ENCODE results near the gene MRPL4.
"Not testable (repeated sequence)": the region's sequence is repeated elsewhere in the genome, so short reads cannot be mapped to it uniquely, and the experiment has no call there.

Gene MRPL4

DNA sequence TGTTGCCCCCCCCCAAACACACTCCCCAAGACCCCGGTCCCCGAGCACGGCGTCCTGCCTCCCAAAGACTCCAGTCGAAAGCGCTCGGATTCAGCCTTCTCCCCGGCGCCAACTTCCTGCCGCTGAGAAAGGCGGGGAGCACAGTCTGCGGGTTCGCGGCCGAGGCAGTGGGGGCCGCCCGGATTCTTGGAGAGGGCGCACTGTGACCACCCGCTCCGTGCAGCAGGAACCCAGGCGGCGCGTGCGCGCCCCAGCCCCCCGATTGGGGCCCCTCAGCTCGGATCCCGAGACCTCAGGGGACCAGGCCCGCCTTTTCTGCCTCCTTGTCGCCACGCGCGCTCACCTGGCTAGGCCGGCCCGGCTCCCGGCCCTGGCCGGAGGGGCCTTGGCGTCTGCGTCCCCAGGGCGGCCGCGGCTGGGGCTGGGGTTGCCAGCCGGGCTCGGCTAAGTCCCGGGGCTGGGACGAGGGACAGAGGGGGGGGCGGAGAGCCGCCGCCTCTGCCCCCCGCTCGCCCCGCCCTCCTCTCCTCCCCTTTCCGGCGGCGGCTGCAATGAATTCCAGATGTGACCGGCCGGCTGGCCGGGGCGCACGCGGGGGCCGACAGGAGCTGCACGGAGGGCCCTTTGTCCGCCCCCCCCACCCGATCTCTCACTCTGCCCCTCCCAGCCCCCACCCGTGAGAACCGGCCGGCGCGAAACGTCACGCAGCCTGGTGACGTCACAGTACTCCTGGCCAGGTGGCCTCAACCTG lies 21.0 kb upstream of the MRPL4 start, which contains the start of gene S1PR2:
Gene S1PR2, minus strand, starts transcription at position 471 of the 751 bp plus-strand sequence. CDS start 6,426 bp downstream, outside the sequence.
- DNase-seq: peak; percentile 76

GRCh38 chr19:10231612-10232228 lies 20.3 kb upstream of the MRPL4 start:
- no peak for DNase-seq

GRCh38 chr19:10233946-10234345 lies 18.1 kb upstream of the MRPL4 start:
- no peak for DNase-seq

GRCh38 chr19:10235003-10235402 lies 17.0 kb upstream of the MRPL4 start:
- no peak for DNase-seq

DNA sequence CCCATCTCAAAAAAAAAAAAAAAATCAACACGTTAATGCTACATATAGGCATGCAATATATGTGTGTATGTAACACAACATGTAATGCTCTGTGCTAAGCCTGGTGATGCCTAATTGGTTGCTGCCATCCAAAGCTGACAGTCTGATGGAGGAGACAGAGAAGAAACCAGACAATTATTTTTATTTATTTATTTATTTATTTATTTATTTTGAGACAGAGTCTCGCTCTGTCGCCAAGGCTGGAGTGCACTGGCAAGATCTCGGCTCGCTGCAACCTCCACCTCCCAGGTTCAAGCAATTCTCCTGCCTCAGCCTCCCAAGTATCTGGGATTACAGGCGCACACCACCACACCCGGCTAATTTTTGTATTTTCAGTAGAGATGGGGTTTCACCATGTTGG lies 16.6 kb upstream of the MRPL4 start:
- not testable (repeated sequence) for DNase-seq

GRCh38 chr19:10237702-10238101 lies 14.3 kb upstream of the MRPL4 start:
- DNase-seq: no peak

- DNase-seq: no peak
These were observed 13.7 kb upstream of the MRPL4 start for GRCh38 chr19:10238172-10238783.

DNA sequence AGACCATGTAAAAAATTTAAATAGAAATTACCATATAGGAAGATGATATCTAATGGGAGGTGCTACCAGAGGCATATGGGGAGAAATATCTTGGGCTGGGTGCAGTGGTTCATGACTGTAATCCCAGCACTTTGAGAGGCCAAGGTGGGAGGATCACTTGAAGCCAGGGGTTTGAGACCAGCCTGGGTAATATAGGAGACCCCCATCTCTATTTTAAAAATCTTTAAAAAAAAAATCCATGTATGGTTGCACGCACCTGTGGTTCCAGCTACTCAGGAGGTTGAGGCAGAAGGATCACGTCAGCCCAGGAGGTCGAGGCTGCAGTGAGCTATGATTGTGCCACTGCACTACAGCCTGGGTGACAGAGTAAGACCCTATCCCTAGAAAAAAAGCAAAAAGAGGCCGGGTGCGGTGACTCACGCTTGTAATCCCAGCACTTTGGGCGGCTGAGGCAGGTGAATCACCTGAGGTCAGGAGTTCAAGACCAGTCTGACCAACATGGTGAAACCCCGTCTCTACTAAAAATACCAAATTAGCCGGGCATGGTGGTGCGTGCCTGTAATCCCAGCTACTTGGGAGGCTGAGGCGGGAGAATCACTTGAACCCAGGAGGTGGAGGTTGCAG lies 10.1 kb upstream of the MRPL4 start:
- not testable (repeated sequence) for DNase-seq

GRCh38 chr19:10243606-10244005 lies 8.4 kb upstream of the MRPL4 start:
- DNase-seq: no peak

DNA sequence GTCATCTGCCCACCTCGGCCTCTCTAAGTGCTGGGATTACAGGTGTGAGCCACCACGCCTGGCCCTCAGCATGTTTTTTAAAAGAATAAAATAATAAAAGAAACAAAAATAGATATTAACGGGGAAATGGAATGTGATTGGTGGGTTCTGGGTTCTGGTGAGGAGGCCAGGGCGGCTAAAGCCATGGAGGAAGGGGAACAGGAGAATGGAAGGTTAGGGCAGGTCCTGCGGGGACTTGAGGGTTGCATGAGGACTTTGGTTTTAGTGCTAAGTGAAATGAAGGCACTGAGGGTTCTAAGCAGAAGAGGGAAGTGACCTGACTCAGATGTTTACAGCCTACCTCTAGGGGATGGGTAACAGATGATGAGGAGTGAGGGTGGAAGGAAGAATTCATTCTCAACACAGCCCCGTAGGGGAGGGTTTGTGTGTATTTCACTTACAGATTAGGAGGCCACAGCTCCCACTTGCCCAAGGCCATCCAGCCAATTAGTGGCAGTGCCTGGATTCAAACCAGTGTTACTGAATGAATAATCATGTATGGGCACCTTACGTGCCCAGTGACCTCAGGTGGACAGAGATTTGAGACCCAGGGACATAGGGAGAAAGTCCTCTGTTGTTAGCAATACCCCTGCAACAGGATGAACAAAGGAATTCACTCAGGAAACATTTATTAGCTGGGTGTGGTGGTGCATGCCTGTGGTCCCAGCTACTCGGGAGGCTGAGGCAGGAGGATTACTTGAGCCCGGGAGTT lies 6.7 kb upstream of the MRPL4 start:
- no peak for DNase-seq

DNA sequence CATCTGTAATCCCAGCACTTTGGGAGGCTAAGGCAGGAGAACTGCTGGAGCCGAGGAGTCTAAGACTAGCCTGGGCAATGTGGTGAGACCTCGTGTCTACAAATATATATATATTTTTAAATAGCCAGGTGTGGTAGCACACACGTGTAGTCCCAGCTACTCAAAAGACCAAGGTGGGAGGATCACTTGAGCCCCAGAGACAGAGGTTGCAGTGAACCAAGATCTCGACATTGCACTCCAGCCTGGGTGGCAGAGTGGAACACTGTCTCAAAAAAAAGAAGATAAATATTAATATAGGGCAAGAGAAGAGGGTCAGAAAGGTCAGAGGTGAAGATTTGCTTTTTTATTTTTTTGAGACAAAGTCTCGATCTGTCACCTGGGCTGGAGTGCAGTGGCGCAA lies 5.5 kb upstream of the MRPL4 start:
- DNase-seq: no peak

DNA sequence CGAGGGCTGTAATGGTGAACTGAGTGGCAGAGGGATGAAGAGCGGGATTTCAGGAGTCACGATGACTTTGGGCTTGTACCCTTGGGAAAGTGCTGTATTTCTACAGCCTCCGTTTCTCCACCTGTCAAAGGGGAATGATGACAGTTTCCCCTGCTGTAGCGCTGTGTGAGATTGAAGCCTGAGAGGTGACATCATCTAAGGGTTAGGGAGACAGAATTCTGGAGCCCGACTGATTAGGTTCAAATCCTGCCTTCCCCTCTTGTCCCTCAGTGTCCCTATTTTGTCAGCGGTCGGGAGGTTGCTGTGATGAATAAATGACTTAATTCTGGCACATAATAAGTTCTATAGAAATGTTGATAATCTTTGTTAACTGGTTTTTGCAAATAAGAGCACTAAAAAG lies 693 bp downstream of the MRPL4 start:
- DNase-seq: no peak

DNA sequence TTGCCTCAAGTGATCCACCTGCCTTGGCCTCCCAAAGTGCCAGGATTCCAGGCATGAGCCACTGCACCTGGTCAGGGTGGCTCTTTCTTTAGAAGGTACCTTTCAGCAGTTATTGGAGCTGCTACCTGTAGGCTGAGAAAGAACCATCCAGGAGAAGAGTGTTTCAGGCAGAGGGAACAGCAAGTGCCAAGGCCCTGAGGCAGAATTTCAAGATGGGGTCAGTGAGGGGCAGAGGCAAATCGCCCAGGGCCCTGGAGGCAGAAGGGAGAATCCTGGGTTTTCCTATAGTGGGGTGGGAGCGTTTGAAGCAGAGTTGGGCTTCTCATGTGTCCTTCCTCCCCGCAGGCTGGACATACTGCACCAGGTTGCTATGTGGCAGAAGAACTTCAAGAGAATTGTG lies 2.2 kb downstream of the MRPL4 start:
- DNase-seq: no peak

GRCh38 chr19:10255358-10255757 lies 3.3 kb downstream of the MRPL4 start:
- DNase-seq: no peak

- no peak for DNase-seq
These were observed 4.5 kb downstream of the MRPL4 start for GRCh38 chr19:10256551-10256950.

GRCh38 chr19:10256970-10257615 lies 5.1 kb downstream of the MRPL4 start:
- no peak for DNase-seq

DNA sequence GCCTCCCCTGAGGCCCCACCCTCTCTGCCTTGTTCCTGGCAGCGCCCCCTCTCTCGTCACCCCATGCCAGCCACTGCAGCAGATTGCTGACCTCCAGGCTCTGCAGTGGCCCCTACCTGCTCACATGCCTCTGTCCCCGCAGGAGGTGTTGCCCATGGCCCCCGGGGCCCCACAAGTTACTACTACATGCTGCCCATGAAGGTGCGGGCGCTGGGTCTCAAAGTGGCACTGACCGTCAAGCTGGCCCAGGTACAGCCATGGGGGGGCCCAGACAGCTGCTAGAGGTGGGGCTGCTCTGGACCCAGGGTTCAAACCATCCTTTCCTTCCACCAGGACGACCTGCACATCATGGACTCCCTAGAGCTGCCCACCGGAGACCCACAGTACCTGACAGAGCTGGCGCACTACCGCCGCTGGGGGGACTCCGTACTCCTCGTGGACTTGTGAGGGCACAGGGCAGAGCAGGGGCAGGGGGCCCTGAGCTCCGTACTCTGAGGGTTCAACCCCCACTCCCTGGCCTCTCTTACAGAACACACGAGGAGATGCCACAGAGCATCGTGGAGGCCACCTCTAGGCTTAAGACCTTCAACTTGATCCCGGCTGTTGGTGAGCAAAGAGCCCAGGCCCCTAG lies 6.2 kb downstream of the MRPL4 start:
- no peak for DNase-seq

GRCh38 chr19:10259162-10259905 lies 7.3 kb downstream of the MRPL4 start:
- DNase-seq: peak; percentile 92

GRCh38 chr19:10260141-10260584 lies 8.1 kb downstream of the MRPL4 start:
- DNase-seq: peak; percentile 66

DNA sequence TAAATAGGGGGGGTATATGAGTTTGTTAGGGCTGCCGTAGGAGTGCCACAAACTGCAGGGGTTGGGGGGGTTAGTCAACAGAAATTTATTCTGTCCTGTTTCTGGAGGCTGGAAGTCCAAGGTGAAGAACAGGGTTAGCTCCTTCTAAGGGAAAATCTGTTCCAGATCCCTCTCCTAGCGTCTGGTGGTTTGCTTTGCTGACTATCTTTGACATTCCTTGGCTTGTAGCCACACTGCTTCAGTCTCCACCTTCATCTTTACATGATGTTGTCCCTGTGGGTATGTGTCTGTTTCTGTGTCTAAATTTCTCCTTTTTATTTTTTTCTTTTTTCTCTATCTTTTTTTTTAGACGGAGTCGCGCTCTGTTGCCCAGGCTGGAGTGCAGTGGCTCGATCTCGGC lies 10.8 kb downstream of the MRPL4 start:
- DNase-seq: no peak

GRCh38 chr19:10266706-10267105 lies 14.7 kb downstream of the MRPL4 start:
- DNase-seq: no peak

Measured in stimulated activated CD4-positive, alpha-beta T cell treated with anti-CD3 and anti-CD28 coated beads, Interleukin-4, amount 100 ng/mL, for 1 hour (primary cell).